Hematopoietic multipotent progenitor cell (in vitro differentiated cells): Measurements from ENCODE around the gene CMC4. TPM values are rescaled to one million over a fixed set of nuclear protein-coding genes. Genes with fewer than 3 reads are reported as not detected.

Experiments
- DNase-seq, 3 donors: peaks; one replicate each; pipeline ENCODE4 v3.0.0-alpha.2; 2011 to 2015; ENCODE audit warnings: low read depth in 2 of 3, low spot score in 2 of 3
- total RNA-seq: library from RNA; depleted of rRNA; stranded (reverse); fragments of >200 nt; gene quantifications from one replicate; pipeline ENCODE4 v1.2.3, GENCODE V29; 2012

The CMC4 gene
- total RNA-seq, result 4.8 TPM

- DNase-seq, result peak; percentile 47 to 75 (median 74)
Observed at GRCh38 chrX:155070975-155071693, at the start of gene CMC4, which contains the start of the genes BRCC3 and MTCP1. Gene CMC4 (minus strand): TSS chrX:155071136. CDS start chrX:155064023, 7,113 bp downstream. Gene BRCC3 (plus strand): TSS chrX:155071508. CDS start chrX:155071528, 20 bp downstream. Gene MTCP1 (minus strand): TSS chrX:155071136. CDS start chrX:155066010, 5,126 bp downstream.

- no peak for DNase-seq
Observed at GRCh38 chrX:155115174-155115819, 44.4 kb upstream of the CMC4 start.

- no peak for DNase-seq
Observed at GRCh38 chrX:155113097-155113496, 42.2 kb upstream of the CMC4 start.

GRCh38 chrX:155112171-155112570 lies 41.2 kb upstream of the CMC4 start:
- no peak for DNase-seq

GRCh38 chrX:155108427-155108826 lies 37.5 kb upstream of the CMC4 start:
- no peak for DNase-seq

GRCh38 chrX:155105919-155106318 lies 35.0 kb upstream of the CMC4 start:
- no peak for DNase-seq

- peak in 2 of 3 donors; percentile 34 to 52 for DNase-seq
Observed at GRCh38 chrX:155094468-155095061, 23.6 kb upstream of the CMC4 start.

- DNase-seq, result no peak
Observed at GRCh38 chrX:155086961-155087735, 16.2 kb upstream of the CMC4 start.

GRCh38 chrX:155086202-155086840 lies 15.4 kb upstream of the CMC4 start:
- peak in 2 of 3 donors; percentile 29 to 58 for DNase-seq

GRCh38 chrX:155071694-155072280 lies 851 bp upstream of the CMC4 start:
- peak in 1 of 3 donors; percentile 34 for DNase-seq

GRCh38 chrX:155070663-155070974 lies 317 bp downstream of the CMC4 start:
- peak in 1 of 3 donors; percentile 18 for DNase-seq

- peak in 1 of 3 donors; percentile 2 for DNase-seq
Observed at GRCh38 chrX:155070038-155070437, 898 bp downstream of the CMC4 start.

GRCh38 chrX:155069414-155069813 lies 1.5 kb downstream of the CMC4 start:
- no peak for DNase-seq

GRCh38 chrX:155068165-155068564 lies 2.8 kb downstream of the CMC4 start:
- DNase-seq, result no peak

- DNase-seq, result no peak
Observed at GRCh38 chrX:155065035-155065734, 5.8 kb downstream of the CMC4 start.

- no peak for DNase-seq
Observed at GRCh38 chrX:155061760-155062159, 9.2 kb downstream of the CMC4 start.

- peak; percentile 35 to 55 (median 54) for DNase-seq
Observed at GRCh38 chrX:155056877-155057792, 13.8 kb downstream of the CMC4 start.

- no peak for DNase-seq
Observed at GRCh38 chrX:155056471-155056870, 14.5 kb downstream of the CMC4 start.
